Fibroblast of lung (primary cell): ENCODE results near the gene MEF2D.

ENCODE experiments used
- CTCF ChIP-seq, 2 donors: IDR thresholded peaks in 1 of 2; conservative IDR thresholded peaks in 1 of 2; 1 replicate in 1 of 2; 2 replicates in 1 of 2; pipeline ENCODE4 v1.5.1; 2011 to 2012; ENCODE audit warnings: low read length in 2 of 2, control low read depth in 1 of 2, inconsistent platforms in 1 of 2, low read depth in 1 of 2, mild to moderate bottlenecking in 1 of 2
- EZH2 ChIP-seq: IDR thresholded peaks from 2 replicates; pipeline ENCODE4 v1.5.1; 2012; ENCODE audit warnings: low read length, control low read depth, mild to moderate bottlenecking; ENCODE audit errors: missing control alignments

- TF ChIP-seq CTCF (conservative IDR thresholded peaks at IDR 0.05 in 1 of 2, IDR thresholded peaks at IDR 0.05 in 1 of 2; ENCODE audit: low read depth in 1 of 2, low read length in 2 of 2) = no peak
- no peak for TF ChIP-seq EZH2
These were observed 16.2 kb upstream of the MEF2D start for GRCh38 chr1:156516821-156517220.
